T-helper 1 cell treated with Interleukin-12 subunit alpha and Interleukin-12 subunit beta and Interleukin-4 antibody, amounts not matched to agents 30 μg/mL and 1 μg/mL, for 36 hours (primary cell): Measurements from ENCODE around the gene LPP.

Experiments used
- H3K27ac Mint-ChIP-seq: one replicate; pipeline ENCODE4 v1.8.0; 2021; ENCODE audit warnings: mild to moderate bottlenecking, mixed read lengths
- H3K27me3 Mint-ChIP-seq: one replicate; pipeline ENCODE4 v1.8.0; 2021; ENCODE audit warnings: low read depth, mixed read lengths
- H3K36me3 Mint-ChIP-seq: one replicate; pipeline ENCODE4 v1.8.0; 2021; ENCODE audit warnings: low read depth, mixed read lengths
- H3K4me1 Mint-ChIP-seq: one replicate; pipeline ENCODE4 v1.8.0; 2021; ENCODE audit warnings: low read depth, mixed read lengths
- H3K4me3 Mint-ChIP-seq: one replicate; pipeline ENCODE4 v1.8.0; 2021; ENCODE audit warnings: mild to moderate bottlenecking, moderate library complexity, mixed read lengths
- H3K9me3 Mint-ChIP-seq: one replicate; pipeline ENCODE4 v1.8.0; 2021; ENCODE audit warnings: mixed read lengths

The LPP gene

DNA sequence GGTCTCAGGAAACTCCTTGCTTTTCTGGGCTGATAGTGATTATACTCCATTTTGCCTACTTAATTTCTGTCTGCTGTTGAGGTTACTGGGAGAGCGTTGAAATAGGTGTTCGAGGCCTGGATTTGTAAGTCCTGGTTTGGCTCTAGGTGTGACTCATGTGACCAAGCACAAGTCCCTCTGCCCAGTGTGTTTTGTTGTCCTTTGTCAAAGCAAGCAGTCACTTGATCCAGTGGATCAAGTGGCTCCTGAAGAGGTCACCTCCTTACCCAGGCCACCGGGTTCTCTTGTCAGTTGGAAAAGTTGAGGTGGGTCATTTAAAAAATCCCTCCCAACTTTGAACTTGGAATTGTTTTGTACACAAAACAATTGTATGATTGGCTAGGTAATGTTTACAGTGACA lies 70.0 kb downstream of the LPP start:
- Mint-ChIP-seq H3K4me1 (peaks cover 5% of the 10 kb centered on the region), H3K27ac (no peak overlapping the region), H3K36me3 (peaks cover 14% of the 10 kb centered on the region), H3K9me3 (peaks cover 3% of the 10 kb centered on the region), H3K4me3 (no peak overlapping the region), H3K27me3 (no peaks in the 10 kb centered on the region)

DNA sequence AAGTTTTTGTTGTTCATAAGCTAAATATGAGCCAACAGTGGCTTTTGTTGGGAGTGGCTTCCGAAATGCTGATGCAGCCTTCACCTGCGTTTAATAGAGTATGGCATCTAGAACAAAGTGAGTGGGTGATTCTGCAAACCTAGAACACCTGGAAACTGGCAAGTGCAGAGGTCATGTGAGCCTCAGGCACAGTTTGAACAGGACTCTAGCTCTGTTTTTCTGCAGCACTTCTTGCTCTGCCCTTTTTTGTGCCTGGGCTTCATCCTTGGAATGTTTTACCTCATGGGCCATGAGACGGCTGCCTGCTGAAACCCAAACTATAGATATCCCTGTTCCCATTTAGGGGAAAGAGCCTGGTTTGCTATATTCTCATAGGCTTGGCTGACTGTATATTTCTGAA lies 73.5 kb downstream of the LPP start:
- Mint-ChIP-seq H3K36me3 (peaks cover 11% of the 10 kb centered on the region), H3K9me3 (peaks cover 3% of the 10 kb centered on the region), H3K4me1 (peaks cover 2% of the 10 kb centered on the region), H3K27me3 (no peaks in the 10 kb centered on the region), H3K4me3 (no peak overlapping the region), H3K27ac (no peak overlapping the region)

DNA sequence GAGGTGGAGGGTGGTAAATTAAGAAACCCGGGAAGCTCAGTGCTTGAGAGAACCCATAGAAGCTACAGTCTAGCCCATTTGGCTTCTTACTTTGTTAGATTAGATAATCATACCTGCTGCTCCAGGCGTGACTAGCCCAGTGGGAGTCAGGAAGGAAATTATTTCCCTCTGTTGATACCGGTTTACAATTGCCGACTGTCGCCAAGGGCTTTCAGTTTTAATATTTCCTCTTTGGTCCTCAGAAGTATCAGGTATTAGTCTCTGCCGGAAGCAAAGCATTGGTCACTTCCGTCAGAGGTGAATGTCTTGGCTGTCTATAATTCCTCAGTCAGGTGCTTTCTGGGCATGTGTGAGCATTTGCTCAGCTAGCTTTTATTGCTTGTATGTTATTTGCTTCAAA lies 75.2 kb downstream of the LPP start:
- H3K27me3 Mint-ChIP-seq, result no peaks in the 10 kb centered on the region
- no peak overlapping the region for H3K4me3 Mint-ChIP-seq
- H3K9me3 Mint-ChIP-seq, result peaks cover 3% of the 10 kb centered on the region
- peaks cover 11% of the 10 kb centered on the region for H3K36me3 Mint-ChIP-seq
- no peak overlapping the region for H3K27ac Mint-ChIP-seq
- H3K4me1 Mint-ChIP-seq, result no peaks in the 10 kb centered on the region

DNA sequence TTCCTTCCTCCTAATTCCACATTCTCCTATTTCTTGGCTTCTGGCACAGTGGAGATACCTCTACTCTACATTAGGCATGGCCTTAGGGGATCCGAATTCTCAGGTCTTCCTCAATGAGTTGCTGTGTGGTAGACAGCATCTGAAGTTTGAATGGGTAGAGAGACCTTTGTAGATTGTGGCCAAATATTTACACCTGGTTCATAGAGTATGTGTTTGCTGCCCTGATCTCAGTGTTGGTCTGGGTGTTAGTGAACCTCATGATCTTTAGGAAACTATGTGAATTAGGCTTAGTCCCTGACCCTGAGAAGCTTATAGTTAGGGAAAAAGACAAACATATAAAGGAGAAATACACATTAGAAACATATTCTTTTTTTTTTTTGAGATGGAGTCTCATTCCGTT lies 75.8 kb downstream of the LPP start:
- Mint-ChIP-seq H3K4me1 (no peaks in the 10 kb centered on the region), H3K27me3 (no peaks in the 10 kb centered on the region), H3K27ac (no peak overlapping the region), H3K36me3 (peaks cover 9% of the 10 kb centered on the region), H3K9me3 (peaks cover 3% of the 10 kb centered on the region), H3K4me3 (no peak overlapping the region)

DNA sequence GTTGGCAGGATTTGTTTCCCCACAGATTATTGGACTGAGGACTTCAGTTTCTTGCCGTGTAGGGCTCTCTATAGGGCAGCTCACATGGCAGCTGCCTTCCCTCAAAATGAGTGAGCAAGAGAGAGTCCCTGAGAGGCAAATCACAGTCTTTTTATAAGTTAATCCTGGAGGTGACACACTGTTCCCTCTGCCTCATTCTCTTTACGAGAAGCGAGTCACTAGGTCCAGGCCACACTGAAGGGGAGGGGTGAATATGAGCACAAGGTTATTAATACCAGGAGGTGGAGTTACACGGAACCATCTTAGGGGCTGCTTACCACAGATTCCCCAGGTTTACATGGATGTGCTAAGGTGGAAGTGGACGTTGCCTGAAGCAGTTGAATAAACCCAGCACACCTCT lies 77.0 kb downstream of the LPP start:
- H3K27me3 Mint-ChIP-seq, result no peaks in the 10 kb centered on the region
- H3K4me3 Mint-ChIP-seq, result no peak overlapping the region
- peaks cover 3% of the 10 kb centered on the region for H3K9me3 Mint-ChIP-seq
- peaks cover 8% of the 10 kb centered on the region for H3K36me3 Mint-ChIP-seq
- H3K27ac Mint-ChIP-seq, result no peak overlapping the region
- H3K4me1 Mint-ChIP-seq, result no peaks in the 10 kb centered on the region

DNA sequence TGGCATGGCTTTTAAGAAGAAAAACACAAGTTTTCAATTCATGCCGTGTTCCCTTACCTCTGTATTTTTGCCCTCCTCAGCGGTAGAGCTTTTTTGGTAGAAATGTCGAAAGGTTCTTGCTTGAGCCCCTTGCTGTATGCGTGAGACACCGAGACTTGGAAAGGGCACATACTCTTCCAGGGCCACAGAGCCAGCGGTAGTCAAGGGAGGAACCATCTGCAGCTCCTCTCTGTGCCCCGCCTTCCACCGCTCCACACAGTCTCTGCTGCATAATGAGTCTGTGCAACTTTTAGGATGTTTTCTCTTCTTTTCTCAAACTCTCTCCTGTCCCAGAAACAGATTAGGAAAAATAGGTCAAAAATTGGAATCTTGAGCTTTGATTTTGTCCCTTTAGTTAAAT lies 77.5 kb downstream of the LPP start:
- H3K27me3 Mint-ChIP-seq, result no peaks in the 10 kb centered on the region
- H3K4me1 Mint-ChIP-seq, result no peaks in the 10 kb centered on the region
- no peak overlapping the region for H3K27ac Mint-ChIP-seq
- no peak overlapping the region for H3K4me3 Mint-ChIP-seq
- H3K9me3 Mint-ChIP-seq, result peaks cover 3% of the 10 kb centered on the region
- H3K36me3 Mint-ChIP-seq, result peaks cover 10% of the 10 kb centered on the region

DNA sequence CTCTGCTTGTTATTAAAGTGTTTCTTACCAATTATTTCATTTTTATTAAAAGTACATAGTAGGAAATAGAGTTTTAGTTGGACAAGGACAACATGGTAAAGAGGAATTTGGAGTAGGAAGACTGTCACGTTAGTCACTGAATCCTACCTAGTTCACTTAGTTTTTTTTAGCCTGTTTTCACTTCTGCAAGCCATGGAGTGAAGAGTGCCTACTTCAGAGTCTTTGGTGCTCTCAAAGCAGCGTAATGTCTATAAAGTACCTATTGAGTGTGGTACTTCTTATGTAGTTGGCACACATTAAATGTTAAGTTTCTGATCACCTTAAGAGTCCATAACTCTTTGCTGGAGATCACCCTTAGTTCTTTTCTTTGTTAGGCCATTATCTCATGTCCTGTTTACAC lies 78.7 kb downstream of the LPP start:
- Mint-ChIP-seq H3K4me1 (peaks cover 7% of the 10 kb centered on the region), H3K4me3 (no peak overlapping the region), H3K27me3 (no peaks in the 10 kb centered on the region), H3K36me3 (peaks cover 5% of the 10 kb centered on the region), H3K27ac (no peak overlapping the region), H3K9me3 (no peaks in the 10 kb centered on the region)

DNA sequence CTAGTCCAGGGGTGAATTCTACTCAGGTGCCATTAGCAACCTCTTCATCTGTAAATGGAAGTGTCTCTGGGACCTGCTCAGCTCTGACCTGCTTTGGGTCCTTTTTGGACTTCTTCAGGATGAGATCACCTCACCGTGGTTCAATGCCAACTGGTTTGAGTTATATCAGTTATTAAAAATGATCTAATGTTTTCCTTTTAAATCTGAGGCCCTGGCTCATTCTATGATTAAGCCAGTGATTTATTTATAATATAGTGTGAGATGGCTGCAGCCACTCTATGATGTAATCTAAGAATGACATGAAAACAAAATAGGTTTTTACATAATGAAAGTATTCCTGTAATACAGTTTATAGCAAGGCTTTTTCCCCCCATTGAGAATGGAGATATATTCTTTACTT lies 79.4 kb downstream of the LPP start:
- Mint-ChIP-seq H3K27me3 (no peaks in the 10 kb centered on the region), H3K9me3 (no peaks in the 10 kb centered on the region), H3K36me3 (peaks cover 9% of the 10 kb centered on the region), H3K4me1 (peaks cover 11% of the 10 kb centered on the region), H3K4me3 (no peak overlapping the region), H3K27ac (no peak overlapping the region)

DNA sequence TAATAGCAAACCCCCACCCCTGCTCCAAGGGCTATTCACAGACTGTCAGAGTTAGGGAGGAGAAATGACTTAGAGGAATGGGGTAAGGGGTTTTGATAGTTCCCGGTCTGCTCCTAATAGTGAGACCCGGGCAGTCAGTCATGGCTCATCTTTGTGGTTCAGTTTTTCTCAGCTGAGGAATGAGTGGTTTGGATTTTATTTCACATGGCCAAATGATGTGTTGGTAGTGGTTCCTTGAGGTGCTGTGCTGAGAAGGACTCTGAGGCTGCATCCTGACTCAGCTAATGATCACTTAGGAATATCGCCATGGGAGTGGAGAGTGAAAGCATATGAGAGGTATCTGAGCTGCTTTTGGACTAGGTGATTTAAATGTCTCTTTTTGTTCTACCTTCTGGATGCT lies 80.2 kb downstream of the LPP start:
- no peaks in the 10 kb centered on the region for H3K27me3 Mint-ChIP-seq
- peaks cover 10% of the 10 kb centered on the region for H3K36me3 Mint-ChIP-seq
- no peak overlapping the region for H3K4me3 Mint-ChIP-seq
- no peaks in the 10 kb centered on the region for H3K9me3 Mint-ChIP-seq
- H3K27ac Mint-ChIP-seq, result no peak overlapping the region
- H3K4me1 Mint-ChIP-seq, result peaks cover 11% of the 10 kb centered on the region

DNA sequence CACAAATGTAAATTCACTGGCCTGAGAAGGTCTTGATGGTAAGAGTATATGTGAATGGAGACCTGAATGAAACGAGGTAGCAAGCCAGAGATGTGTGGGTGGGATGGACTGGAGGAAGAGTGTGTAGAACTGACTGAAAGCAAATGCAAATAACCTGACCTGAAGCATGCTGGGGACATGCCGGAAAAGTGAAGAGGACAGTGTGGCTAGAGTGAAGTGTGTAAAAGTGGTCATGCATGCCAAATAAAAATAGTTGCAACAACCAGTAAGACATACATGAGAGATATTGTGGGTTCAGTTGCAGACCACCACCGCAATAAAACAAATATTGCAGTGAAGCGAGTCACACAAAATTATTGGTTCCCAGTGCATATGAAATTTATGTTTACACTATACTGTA lies 82.3 kb downstream of the LPP start:
- Mint-ChIP-seq H3K4me3 (no peak overlapping the region), H3K36me3 (peaks cover 10% of the 10 kb centered on the region), H3K9me3 (no peaks in the 10 kb centered on the region), H3K4me1 (peaks cover 11% of the 10 kb centered on the region), H3K27me3 (no peaks in the 10 kb centered on the region), H3K27ac (no peak overlapping the region)

DNA sequence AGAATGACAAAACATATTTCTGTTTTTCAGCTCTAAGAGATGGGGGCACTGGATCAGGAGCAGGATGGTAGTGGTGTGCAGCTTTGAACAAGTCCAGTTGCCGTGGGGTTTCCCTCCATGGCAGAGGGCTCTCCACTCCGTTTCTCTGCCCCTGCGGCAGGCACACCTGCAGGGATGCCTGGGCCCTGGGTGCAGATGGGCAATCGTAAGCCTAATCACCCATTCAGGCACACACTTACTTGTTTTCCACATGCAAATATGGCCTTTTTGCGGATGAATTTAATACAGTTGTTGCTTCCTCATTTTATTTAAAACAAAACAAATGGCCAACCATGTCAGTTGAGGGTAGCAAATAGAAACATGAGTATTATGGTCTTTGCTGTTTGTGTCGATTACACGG lies 85.1 kb downstream of the LPP start:
- H3K9me3 Mint-ChIP-seq, result no peaks in the 10 kb centered on the region
- H3K27ac Mint-ChIP-seq, result no peak overlapping the region
- no peak overlapping the region for H3K4me3 Mint-ChIP-seq
- H3K4me1 Mint-ChIP-seq, result peaks cover 16% of the 10 kb centered on the region
- peaks cover 17% of the 10 kb centered on the region for H3K36me3 Mint-ChIP-seq
- H3K27me3 Mint-ChIP-seq, result no peaks in the 10 kb centered on the region

DNA sequence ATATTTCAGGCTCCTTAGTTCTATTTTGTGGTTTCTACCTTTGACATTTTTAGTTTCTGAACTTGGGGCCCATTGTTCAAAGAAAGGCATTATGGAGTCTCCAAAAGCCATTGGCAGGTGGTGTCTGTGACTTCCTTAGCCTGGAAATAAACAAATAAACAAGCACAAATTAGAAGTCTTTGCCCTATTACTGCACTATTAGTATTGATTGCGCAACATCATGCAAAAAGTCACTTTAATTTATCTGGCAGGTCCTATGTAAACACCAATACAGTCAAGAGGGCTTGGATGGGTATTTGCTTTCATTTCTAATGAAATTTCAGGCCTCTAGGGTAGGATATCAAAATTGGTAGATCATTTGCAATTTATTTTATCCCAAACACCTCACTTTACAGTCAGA lies 85.6 kb downstream of the LPP start:
- Mint-ChIP-seq H3K4me3 (no peak overlapping the region), H3K4me1 (peaks cover 16% of the 10 kb centered on the region), H3K27me3 (no peaks in the 10 kb centered on the region), H3K9me3 (no peaks in the 10 kb centered on the region), H3K36me3 (peaks cover 16% of the 10 kb centered on the region), H3K27ac (no peak overlapping the region)

DNA sequence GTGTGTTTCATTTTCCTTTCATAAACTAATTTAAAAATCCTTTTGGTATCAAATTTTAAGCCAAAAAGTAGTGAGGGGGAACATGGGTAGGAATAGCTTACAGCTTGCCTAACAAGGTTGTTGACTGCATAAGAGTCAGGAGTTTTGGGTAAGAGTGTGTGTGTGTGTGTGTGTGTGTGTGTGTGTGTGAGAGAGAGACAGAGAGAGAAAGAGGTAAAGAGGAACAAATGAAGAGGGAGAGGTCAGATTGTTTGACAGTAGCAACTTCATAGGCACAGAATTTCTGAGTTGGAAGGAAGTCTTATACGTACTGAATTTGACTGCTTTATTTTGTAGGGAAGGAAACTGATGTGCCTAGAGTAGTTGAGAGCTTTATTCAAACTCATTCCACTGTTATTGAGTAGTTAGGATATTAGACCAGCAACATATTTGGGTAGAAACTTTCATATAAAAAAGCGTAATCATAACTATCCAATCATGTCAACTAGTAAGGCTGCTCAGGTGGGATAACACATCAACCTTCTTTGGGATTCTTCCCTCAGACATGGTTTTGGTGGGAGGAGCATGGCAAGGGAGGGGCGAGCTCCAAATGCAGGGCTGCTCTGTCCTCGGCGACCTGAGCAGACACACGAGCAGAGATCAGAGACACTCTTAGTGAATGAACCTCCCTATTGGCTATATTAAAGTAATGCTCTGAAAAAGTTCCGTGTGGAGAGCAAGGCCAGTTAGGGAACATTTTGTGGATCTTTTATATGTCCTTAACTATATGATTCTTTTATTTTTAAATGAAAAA lies 86.4 kb downstream of the LPP start:
- Mint-ChIP-seq H3K9me3 (no peaks in the 10 kb centered on the region), H3K27me3 (no peaks in the 10 kb centered on the region), H3K4me3 (no peak overlapping the region), H3K36me3 (peaks cover 19% of the 10 kb centered on the region), H3K4me1 (peaks cover 16% of the 10 kb centered on the region), H3K27ac (no peak overlapping the region)

DNA sequence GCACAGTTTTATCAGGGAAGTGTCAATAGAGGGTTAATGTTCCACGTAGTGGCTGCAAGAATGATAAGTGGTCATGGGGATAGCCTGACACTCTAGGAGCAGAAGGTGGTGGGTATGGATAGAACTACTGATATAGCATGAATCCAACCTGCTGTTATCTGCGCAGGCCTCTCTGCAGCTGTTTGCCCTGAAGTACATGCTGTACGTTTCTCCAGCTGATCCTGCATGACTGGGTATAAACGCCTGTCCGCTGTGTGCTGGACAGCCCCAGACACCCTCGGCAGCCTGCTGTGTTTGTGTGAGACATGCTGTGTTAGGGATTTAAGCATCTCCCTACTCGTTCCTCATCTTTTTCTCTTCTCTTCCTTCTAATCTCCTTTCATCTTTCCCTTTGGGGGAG lies 87.1 kb downstream of the LPP start:
- peaks cover 18% of the 10 kb centered on the region for H3K36me3 Mint-ChIP-seq
- H3K27me3 Mint-ChIP-seq, result no peaks in the 10 kb centered on the region
- no peak overlapping the region for H3K4me3 Mint-ChIP-seq
- peaks cover 16% of the 10 kb centered on the region for H3K4me1 Mint-ChIP-seq
- no peak overlapping the region for H3K27ac Mint-ChIP-seq
- no peaks in the 10 kb centered on the region for H3K9me3 Mint-ChIP-seq

DNA sequence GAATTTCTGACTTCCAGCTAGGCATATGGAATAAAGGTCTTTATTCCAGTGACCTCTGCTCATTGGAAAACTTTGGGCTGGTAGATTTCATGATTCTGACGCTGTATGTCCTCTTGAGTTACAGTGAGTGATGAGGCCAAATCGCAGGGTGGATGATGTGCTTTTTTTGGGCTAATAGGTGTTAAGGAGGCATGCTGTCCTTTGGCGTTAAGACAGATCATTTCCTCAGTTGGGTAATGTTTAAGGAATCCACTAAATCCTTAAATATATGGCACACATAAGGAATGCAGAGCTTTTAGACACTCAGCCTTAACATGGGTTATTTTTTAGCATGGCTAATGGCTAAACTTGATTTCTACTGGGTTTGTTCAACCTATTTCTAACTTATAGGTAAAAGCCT lies 87.9 kb downstream of the LPP start:
- Mint-ChIP-seq H3K4me1 (peaks cover 16% of the 10 kb centered on the region), H3K27me3 (no peaks in the 10 kb centered on the region), H3K36me3 (peaks cover 15% of the 10 kb centered on the region), H3K4me3 (no peak overlapping the region), H3K27ac (no peak overlapping the region), H3K9me3 (no peaks in the 10 kb centered on the region)
